ENCODE results near the gene GASK1A. TPM values are rescaled to one million over a fixed set of nuclear protein-coding genes. Genes with fewer than 3 reads are reported as not detected.

GASK1A gene
- total and polyA plus RNA-seq, 2 of the 4 experiments (the other 2 are of a cell fraction), result 0.18 to 0.19 TPM

DNA sequence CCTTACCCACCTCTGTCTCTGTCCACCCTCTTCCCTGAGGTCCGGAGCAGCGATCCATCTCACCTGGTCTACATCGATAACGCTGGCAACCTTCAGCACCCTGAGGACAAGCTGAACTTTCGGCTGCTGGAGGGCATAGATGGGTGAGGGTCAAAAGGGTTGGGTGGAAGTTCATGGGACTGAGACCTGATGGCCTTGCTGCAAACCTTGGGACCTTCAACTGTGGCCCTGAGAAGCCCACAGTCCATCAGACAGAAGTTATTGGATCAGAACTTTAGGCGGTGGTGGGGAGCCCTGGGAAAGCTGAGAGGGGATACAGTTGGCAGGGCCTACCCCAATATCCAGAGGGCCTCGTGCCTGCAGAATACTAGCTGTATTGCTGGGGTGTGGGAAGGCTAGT is 76.3 kb downstream of the GASK1A start:
- no peak overlapping the region for H3K56ac ChIP-seq (ENCODE audit: extremely low read depth, insufficient read depth, low read length)
- H2BK15ac ChIP-seq (ENCODE audit: low read depth, low read length), result no peak overlapping the region
- H3K4me1 ChIP-seq (ENCODE audit: control insufficient read depth, insufficient read depth, low read length), result no peaks in the 10 kb centered on the region
- intact Hi-C loops (cut with micrococcal nuclease), result no loop called here
- peaks cover 2% of the 10 kb centered on the region; the same call in 1 of the 2 replicates for H3K9me3 ChIP-seq (ENCODE audit: control insufficient read depth, insufficient read depth, low read length)
- no peaks in the 10 kb centered on the region for H3K79me1 ChIP-seq (ENCODE audit: low read depth in 1 of 2, low read length in 2 of 2)
- CTCF ChIA-PET, result no interaction called here
- in situ Hi-C loops (cut with MboI; ENCODE audit: low sequenced_read_pairs), result no loop called here
- H3K27me3 ChIP-seq (ENCODE audit: control insufficient read depth, insufficient read depth, low read length), result peaks cover 1% of the 10 kb centered on the region; the same call in 1 of the 2 replicates
- no peak overlapping the region for H4K91ac ChIP-seq (ENCODE audit: insufficient read depth, low read depth, low read length)
- H3K4me3 ChIP-seq (ENCODE audit: insufficient read depth, low read depth, low read length), result no peak overlapping the region
- no peak overlapping the region for H3K9ac ChIP-seq (ENCODE audit: low read depth, low read length)
- no peaks in the 10 kb centered on the region for H3K9me1 ChIP-seq (ENCODE audit: insufficient read depth, low read length)
- peak overlapping the region; percentile 58 for H2AK9ac ChIP-seq (replicated peaks; ENCODE audit: low read depth, low read length, poor library complexity)
- no peak overlapping the region for H3K27ac ChIP-seq (ENCODE audit: insufficient read depth, low read length)
- H3K14ac ChIP-seq (replicated peaks; ENCODE audit: low read depth, low read length), result no peak overlapping the region
- dilution Hi-C loops (cut with HindIII; ENCODE audit: low sequenced_read_pairs, unreplicated experiment), result no loop called here
- H4K8ac ChIP-seq (ENCODE audit: low read depth in 2 of 2, low read length in 2 of 2), result no peak overlapping the region
- BruUV-seq (replicated peaks), result no TSS peak
- H2BK120ac ChIP-seq (ENCODE audit: low read depth, low read length), result no peak overlapping the region
- H3K18ac ChIP-seq (ENCODE audit: low read depth, low read length), result no peak overlapping the region
- TF ChIP-seq SMC3 (IDR thresholded peaks at IDR 0.05; ENCODE audit: low read depth, low read length) (no peak), BHLHE40 (IDR thresholded peaks at IDR 0.05; ENCODE audit: low read depth, low read length) (no peak)
- no peak overlapping the region for H3K23ac ChIP-seq (ENCODE audit: low read depth, low read length)
- H2AK5ac ChIP-seq (ENCODE audit: low read depth, low read length), result no peak overlapping the region
- H3K4ac ChIP-seq (ENCODE audit: low read depth, low read length), result no peak overlapping the region
- no peak overlapping the region for H2BK20ac ChIP-seq (ENCODE audit: low read depth, low read length)
- no peaks in the 10 kb centered on the region for H4K20me1 ChIP-seq (ENCODE audit: insufficient read depth, low read length)
- no peak for ATAC-seq (ENCODE audit: low read depth)
- no peak overlapping the region for H3K4me2 ChIP-seq (ENCODE audit: low read depth, low read length)
- H2AFZ ChIP-seq (replicated peaks; ENCODE audit: low read length, poor library complexity), result no peak overlapping the region
- WGBS, 2 experiments (ENCODE audit: extremely low coverage in 2 of 2, insufficient read length in 1 of 2), result 85% methylated on average over 3 of the region's 7 CpGs; no CpG with 5 or more reads in 1 of the 2 experiments
- H3K36me3 ChIP-seq (ENCODE audit: control insufficient read depth, insufficient read depth, low read length), result no peaks in the 10 kb centered on the region
- H4K5ac ChIP-seq (ENCODE audit: low read depth, low read length), result no peak overlapping the region
- no peak overlapping the region for H2BK5ac ChIP-seq (ENCODE audit: low read depth, low read length, poor library complexity, severe bottlenecking)
- no peak for DNase-seq
- POLR2A ChIA-PET (ENCODE audit: unreplicated experiment), result no interaction called here

Measured in IMR-90 (cell line).